ENCODE data around the gene OTOP2.

The OTOP2 gene

GRCh38 chr17:74925242-74925641 is 1.2 kb downstream of the OTOP2 start:
- no peak for DNase-seq

- DNase-seq = no peak
Measured at GRCh38 chr17:74928786-74929185, 4.7 kb downstream of the OTOP2 start.

- no peak for DNase-seq
Measured at GRCh38 chr17:74930535-74931036, 6.5 kb downstream of the OTOP2 start.

GRCh38 chr17:74935048-74935447 is 11.0 kb downstream of the OTOP2 start:
- no peak for DNase-seq

GRCh38 chr17:74935585-74936469 is 11.8 kb downstream of the OTOP2 start, which contains the start of gene OTOP3:
TSS of gene OTOP3 (plus strand) at chr17:74935898. CDS start at chr17:74935922, 24 bp downstream.
- DNase-seq = no peak

- no peak for DNase-seq
Measured at GRCh38 chr17:74936470-74936799, 12.4 kb downstream of the OTOP2 start.

- no peak for DNase-seq
Measured at GRCh38 chr17:74937064-74938051, 13.3 kb downstream of the OTOP2 start.

GRCh38 chr17:74938194-74938950 is 14.3 kb downstream of the OTOP2 start:
- DNase-seq = no peak

DNA sequence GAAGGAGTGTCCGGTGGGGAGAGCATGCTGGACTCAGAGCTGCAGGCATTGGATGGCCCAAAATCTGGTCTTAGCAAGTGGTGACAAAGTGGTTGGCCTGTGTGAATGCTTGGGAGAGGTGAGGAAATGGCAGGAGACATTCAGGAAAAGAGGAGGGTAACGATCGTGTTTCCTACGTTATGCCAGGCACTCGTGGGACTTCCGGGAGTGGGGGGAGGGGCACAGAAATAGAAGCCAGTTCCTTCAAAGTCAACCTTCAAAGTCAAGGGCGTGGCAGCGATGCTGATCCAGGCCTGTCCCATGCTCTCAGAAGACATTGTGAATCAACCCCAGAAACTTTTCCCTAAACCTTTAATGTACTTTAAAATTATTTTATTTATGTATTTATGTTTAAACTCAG is 15.5 kb downstream of the OTOP2 start:
- no peak for DNase-seq

DNA sequence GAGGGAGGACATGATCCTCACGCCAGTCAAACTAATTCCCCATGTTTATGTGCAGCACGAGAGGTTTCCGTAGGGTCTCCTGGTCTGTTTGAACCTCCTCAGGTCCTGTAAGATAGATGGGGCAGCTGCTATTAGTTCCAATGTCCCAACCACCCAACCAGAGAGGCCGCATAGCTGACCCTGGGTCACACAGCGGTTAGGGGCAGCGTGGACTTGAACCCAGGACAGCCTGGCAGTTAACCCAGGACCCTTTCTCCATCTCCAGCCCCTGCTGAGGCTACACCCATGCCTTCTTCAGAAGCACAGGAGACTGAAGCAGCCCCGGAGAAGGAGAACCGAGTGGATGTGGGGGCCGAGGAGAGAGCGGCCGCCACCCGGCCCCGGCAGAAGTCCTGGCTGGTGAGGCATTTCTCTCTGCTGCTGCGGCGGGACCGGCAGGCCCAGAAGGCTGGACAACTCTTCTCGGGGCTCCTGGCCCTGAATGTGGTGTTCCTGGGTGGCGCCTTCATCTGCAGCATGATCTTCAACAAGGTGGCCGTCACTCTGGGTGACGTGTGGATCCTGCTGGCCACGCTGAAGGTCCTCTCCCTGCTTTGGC is 17.2 kb downstream of the OTOP2 start:
- no peak for DNase-seq

DNA sequence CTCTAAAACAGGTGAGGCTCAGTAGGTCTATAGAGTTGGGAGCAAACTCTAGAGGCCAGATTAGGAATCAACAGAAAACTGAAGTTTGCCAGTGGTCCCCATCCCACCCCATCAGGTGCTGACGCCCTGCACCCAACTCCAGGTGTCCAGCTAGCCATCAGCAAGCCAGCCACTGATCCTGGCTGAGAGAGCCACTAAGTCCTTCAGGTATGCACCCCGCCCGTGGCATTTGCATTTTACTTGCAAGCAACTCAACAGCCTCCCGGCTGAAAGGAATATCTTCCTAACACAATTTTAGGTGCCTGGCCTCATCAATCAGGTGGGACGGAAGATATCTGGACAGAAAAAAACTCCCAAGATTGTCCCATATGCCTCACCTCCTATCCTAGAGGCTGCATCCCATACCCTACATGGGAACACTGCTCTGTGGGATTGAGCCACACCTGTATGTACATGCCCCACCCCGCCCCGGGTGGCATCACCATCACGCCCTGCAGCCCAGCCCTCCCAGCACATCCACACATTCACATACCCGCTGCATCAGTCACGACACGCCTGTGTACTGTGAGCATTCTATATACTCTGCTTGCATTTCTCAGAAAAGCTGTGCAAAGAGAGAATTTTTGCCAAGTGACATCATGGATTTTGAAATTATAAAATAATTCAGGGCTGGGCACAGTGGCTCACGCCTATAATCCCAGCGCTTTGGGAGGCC is 19.9 kb downstream of the OTOP2 start:
- DNase-seq = no peak

DNA sequence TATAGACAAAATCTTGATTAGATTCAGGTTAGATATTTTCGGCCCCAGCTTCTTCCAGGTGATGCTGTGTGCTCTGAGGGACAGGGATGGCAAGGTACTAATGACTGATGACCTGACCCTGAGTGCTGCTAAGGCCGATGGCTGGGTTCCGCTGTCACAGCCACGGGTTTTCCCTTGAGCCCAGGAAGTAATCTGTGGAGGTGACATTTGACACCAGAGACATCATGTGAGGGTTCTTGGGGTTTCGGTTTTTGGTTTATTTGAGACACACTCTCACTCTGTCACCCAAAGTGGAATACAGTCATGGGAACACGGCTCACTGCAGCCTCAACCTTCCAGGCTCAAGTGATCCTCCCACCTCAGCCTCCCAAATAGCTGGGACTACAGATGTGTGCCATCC is 21.5 kb downstream of the OTOP2 start:
- no peak for DNase-seq

DNA sequence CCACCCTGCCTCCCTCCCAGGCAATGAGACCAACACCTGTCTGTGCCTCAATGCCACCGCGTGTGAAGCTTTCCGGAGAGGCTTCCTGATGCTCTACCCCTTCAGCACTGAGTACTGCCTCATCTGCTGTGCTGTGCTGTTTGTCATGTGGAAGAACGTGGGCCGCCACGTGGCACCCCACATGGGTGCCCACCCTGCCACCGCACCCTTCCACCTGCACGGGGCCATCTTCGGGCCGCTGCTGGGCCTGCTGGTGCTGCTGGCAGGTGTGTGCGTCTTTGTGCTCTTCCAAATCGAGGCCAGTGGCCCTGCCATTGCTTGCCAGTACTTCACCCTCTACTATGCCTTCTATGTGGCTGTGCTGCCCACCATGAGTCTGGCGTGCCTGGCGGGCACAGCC is 22.6 kb downstream of the OTOP2 start:
- DNase-seq = no peak

DNA sequence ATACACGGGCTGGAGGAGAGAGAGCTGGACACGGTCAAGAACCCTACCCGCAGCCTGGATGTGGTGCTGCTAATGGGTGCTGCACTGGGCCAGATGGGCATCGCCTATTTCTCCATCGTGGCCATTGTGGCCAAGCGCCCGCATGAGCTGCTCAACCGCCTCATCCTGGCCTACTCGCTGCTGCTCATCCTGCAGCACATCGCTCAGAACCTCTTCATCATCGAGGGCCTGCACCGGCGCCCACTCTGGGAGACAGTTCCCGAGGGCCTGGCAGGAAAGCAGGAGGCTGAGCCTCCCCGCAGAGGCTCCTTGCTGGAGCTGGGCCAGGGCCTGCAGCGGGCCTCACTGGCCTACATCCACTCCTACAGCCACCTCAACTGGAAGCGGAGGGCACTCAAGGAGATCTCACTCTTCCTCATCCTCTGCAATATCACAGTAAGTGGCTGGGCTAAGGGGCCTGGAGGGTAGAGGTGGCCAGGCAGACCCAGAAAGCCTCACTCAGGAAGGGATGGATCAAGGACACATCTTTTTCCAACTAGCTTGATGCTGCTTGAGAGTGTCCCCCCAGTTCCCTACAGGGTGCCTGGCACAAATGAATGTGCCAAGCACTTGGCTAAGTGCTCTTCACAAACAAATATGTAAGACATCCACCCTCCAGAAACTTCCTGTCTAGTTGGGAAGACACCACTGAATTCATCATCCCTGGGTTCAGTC is 23.1 kb downstream of the OTOP2 start:
- no peak for DNase-seq

GRCh38 chr17:74949455-74950115 is 25.5 kb downstream of the OTOP2 start:
- DNase-seq = no peak

GRCh38 chr17:74950207-74950606 is 26.1 kb downstream of the OTOP2 start:
- DNase-seq = no peak

DNA sequence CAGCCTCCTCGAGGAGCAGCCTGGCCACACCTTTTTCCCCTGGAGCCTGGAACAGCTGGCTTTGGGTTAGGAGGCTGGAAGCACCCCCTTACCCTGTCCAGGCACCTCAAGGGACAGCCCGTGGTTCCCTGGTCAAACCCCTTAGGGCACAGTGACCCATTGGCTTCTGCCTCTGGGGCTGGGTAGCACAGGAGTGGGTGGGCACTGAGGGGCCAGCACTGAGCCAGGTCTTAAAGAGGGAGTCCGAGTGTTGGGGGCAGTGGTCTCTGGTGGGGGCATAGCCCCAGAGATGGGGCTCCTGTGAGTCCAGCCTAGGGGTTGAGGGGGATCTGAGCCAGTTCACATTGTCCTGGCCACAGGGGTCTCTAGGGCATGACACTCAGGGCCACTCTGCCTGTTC is 27.0 kb downstream of the OTOP2 start:
- no peak for DNase-seq

DNA sequence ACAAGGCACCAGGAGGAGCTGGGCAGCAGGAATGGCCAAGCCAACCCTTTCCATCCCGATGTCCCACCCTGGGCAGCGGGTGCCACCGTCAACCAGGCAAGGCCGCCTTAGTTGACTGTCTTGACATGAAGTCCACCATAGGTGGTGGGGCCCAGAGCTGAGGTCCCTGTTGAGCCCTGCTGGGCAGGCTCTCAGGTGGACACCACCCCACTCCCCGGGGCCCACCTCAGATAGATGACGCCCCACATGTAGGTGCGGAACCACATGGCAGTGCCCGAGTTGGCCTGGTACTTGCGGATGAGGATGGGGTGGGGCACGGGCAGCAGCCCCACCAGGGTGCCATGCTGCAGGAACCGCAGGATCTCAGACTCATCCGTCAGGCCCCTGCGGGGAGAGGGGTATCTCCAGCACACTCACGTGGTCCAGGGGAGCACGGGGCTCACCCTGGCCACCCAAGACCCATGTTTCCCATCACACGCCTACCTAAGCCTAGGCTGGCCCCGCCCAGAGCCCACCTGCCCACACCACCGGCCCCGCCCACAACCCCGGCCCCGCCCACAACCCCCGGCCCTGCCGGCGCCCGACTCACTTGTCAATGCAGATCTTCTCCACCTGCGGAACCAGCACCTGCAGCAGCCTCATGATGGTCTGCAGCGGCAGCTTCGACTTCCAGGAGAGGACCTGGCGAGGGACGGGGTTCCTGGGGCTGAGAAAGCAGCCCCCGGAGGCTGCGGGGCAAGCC is 27.8 kb downstream of the OTOP2 start:
- no peak for DNase-seq

DNA sequence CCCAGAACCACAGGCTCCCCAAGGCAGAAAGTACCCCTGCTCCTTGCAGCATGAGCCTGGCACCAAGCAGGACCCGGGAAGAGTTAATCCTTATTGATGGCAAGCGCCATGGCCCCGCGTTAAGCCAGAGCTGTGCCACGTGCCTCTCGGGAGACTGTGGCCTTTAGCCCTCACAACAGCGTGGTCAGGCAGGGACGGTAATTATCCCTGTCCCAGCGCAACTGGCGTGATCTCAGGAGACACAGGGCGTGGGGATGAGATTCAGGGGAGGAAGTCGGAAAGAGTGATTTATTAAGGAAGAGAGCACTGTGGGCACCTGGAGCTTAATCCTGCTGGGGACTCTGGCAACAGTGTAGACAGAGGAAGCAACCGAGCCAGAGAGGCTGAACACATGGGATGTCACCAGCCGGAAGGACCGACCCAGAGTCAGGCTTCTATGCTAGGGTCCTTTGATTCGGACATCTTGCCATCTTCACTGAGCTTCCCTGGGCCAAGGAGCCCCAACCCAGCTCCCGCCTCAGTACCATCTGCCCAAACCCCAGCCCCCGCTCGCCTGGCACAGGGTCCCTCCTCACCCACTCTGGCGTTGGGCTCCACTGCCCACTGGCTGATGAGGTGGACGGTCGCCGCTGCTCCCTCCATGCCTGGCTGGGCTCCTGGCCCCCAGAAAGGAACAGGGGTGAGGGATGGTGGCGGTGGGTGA is 28.5 kb downstream of the OTOP2 start:
- DNase-seq = no peak

Data from activated effector memory CD4-positive, alpha-beta T cell treated with Interleukin-2 at 50 U/mL for 16 hours (primary cell).